ENCODE measurements around the gene AGTPBP1. TPM values are rescaled to one million over a fixed set of nuclear protein-coding genes. Genes with fewer than 3 reads are reported as not detected.

Gene AGTPBP1
- total RNA-seq, 1 donor from 2014 or later, result 117 TPM

DNA sequence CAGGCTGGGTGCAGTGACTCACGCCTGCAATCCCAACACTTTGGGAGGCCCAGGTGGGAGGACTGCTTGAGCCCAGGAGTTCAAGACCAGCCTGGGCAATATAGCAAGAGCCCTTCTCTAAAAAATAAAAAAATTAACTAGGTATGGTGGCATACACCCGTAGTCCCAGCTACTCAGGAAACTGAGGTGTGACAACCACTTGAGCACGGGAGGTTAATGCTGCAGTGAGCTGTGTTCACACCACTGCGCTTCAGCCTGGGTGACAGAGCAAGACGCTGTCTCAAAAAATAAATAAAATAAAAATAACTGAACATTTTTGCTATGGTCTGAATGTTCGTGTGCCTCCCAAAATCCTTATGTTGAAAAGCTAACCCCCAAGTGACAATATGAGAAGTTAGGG is 24.5 kb downstream of the AGTPBP1 start:
- Mint-ChIP-seq H3K36me3 (ENCODE audit: unreplicated experiment) (peaks cover 13% of the 10 kb centered on the region), H3K4me1 (ENCODE audit: low read depth, unreplicated experiment) (no peaks in the 10 kb centered on the region), H3K27ac (ENCODE audit: unreplicated experiment) (no peak overlapping the region), H3K27me3 (ENCODE audit: unreplicated experiment) (no peaks in the 10 kb centered on the region), H3K4me3 (ENCODE audit: unreplicated experiment) (no peak overlapping the region), H3K9me3 (ENCODE audit: unreplicated experiment) (peaks cover 5% of the 10 kb centered on the region)
- DNase-seq, result no peak
- TF ChIP-seq, protein P1, sequence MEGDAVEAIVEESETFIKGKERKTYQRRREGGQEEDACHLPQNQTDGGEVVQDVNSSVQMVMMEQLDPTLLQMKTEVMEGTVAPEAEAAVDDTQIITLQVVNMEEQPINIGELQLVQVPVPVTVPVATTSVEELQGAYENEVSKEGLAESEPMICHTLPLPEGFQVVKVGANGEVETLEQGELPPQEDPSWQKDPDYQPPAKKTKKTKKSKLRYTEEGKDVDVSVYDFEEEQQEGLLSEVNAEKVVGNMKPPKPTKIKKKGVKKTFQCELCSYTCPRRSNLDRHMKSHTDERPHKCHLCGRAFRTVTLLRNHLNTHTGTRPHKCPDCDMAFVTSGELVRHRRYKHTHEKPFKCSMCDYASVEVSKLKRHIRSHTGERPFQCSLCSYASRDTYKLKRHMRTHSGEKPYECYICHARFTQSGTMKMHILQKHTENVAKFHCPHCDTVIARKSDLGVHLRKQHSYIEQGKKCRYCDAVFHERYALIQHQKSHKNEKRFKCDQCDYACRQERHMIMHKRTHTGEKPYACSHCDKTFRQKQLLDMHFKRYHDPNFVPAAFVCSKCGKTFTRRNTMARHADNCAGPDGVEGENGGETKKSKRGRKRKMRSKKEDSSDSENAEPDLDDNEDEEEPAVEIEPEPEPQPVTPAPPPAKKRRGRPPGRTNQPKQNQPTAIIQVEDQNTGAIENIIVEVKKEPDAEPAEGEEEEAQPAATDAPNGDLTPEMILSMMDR (IDR thresholded peaks at IDR 0.05; ENCODE audit: partially characterized antibody, unreplicated experiment), result no peak

DNA sequence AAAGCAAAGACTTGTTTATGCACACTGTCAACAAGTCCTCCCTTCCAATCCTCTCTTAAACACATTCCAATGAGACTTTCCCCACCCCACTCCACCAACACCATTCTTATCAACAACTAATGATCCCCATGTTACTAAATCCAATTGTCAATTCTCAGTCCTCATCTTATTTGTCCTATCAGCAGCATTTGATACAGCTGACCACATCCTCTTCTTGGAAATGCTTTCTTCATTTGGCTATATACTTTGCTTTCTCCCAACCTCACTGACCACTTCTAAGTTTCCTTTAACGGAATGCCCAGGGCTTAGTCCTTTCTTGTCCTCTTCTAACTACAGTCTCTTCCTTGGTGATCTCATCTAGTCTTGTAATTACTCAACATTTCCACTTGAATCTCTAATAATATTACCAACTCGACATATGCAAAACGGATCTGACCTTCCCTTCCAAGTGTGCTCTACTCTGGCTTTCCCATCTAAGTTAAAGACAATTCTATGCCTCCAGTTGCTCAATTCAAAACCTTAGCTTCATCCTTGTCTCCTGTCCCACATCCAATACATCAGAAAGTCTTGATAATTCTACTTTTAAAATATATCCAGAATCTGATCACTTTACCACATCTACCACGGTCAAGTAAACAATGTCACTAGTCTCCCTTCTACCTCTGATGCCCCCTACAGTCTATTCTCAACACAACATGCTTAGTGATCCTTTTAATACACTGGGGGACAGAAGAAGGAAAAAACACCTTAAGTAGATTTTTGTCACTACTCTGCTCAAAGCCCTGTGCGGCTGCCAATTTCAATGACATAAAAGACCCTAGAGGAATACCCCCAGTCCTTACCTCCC is 25.5 kb downstream of the AGTPBP1 start:
- Mint-ChIP-seq H3K27me3 (ENCODE audit: unreplicated experiment) (no peaks in the 10 kb centered on the region), H3K4me3 (ENCODE audit: unreplicated experiment) (no peak overlapping the region), H3K36me3 (ENCODE audit: unreplicated experiment) (peaks cover 10% of the 10 kb centered on the region), H3K27ac (ENCODE audit: unreplicated experiment) (no peak overlapping the region), H3K9me3 (ENCODE audit: unreplicated experiment) (peaks cover 2% of the 10 kb centered on the region), H3K4me1 (ENCODE audit: low read depth, unreplicated experiment) (no peaks in the 10 kb centered on the region)
- no peak for DNase-seq
- TF ChIP-seq, protein P1 (IDR thresholded peaks at IDR 0.05; ENCODE audit: partially characterized antibody, unreplicated experiment), result peak; percentile 25

DNA sequence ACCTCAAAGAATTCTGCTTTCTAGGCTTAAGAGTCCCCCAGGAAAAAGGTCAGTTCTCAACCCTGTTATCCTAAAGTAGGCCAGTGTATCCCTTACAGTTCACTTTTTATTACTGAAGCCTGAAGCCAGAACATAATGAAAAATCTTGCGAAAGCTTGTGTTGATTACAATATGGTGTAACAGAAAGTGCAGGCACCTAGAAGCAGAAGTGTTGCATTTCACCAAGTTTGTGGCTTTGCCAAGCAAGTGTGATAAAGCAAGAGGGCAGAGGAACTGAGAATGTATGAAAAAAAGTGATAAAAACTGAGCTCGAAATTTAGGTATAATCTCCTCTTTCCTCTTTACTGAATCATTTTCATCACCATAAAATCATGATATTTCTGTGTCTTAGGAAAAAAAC is 26.2 kb downstream of the AGTPBP1 start:
- Mint-ChIP-seq H3K27ac (ENCODE audit: unreplicated experiment) (no peak overlapping the region), H3K4me3 (ENCODE audit: unreplicated experiment) (no peak overlapping the region)

DNA sequence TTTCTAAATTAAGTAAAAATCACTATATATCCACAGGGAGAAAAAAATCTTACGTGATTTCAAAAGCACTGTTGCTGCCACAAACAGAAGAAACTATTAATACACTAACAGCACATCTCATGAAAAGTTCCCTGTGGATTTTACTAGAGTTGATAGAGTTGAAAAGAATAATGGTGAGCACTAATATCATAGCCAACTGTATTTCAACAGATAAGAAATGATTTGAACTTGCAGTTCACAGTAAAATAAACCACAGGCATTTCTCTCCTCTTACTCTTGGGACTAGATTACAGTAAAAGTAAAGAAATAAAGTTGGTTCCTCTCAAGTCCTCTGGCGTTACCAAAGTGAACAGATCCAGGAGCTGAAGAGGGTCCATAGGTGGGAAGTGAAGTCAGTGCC is 27.9 kb downstream of the AGTPBP1 start:
- H3K4me1 Mint-ChIP-seq (ENCODE audit: low read depth, unreplicated experiment), result no peaks in the 10 kb centered on the region
- H3K9me3 Mint-ChIP-seq (ENCODE audit: unreplicated experiment), result no peaks in the 10 kb centered on the region
- no peaks in the 10 kb centered on the region for H3K27me3 Mint-ChIP-seq (ENCODE audit: unreplicated experiment)
- H3K36me3 Mint-ChIP-seq (ENCODE audit: unreplicated experiment), result no peaks in the 10 kb centered on the region
- TF ChIP-seq, protein P1 (IDR thresholded peaks at IDR 0.05; ENCODE audit: partially characterized antibody, unreplicated experiment), result no peak
- no peak overlapping the region for H3K4me3 Mint-ChIP-seq (ENCODE audit: unreplicated experiment)
- no peak overlapping the region for H3K27ac Mint-ChIP-seq (ENCODE audit: unreplicated experiment)
- no peak for DNase-seq

More for the DNA sequence above, 26.2 kb downstream of the AGTPBP1 start:
- H3K27me3 Mint-ChIP-seq (ENCODE audit: unreplicated experiment), result no peaks in the 10 kb centered on the region
- TF ChIP-seq, protein P1 (IDR thresholded peaks at IDR 0.05; ENCODE audit: partially characterized antibody, unreplicated experiment), result no peak
- peaks cover 3% of the 10 kb centered on the region for H3K36me3 Mint-ChIP-seq (ENCODE audit: unreplicated experiment)
- H3K9me3 Mint-ChIP-seq (ENCODE audit: unreplicated experiment), result no peaks in the 10 kb centered on the region
- DNase-seq, result no peak
- no peaks in the 10 kb centered on the region for H3K4me1 Mint-ChIP-seq (ENCODE audit: low read depth, unreplicated experiment)

DNA sequence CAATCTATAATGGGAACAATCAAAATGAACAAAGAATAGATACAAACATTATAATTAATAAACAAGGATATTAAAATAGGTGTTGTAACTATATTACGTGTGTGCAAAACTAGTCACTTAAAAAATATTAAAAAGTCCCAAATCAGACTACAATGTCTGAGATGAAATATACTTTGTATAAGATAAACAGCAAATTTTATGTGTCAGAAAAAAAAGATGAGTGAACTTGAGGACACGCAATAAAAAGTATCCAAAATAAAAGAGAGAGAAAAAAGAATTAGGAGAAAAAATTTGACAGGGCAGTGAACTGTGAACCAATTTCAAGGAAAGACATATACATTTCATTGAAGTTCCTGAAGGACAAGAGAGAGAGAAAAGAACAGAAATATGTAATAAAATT is 37.0 kb downstream of the AGTPBP1 start:
- Mint-ChIP-seq H3K27ac (ENCODE audit: unreplicated experiment) (no peak overlapping the region), H3K27me3 (ENCODE audit: unreplicated experiment) (no peaks in the 10 kb centered on the region), H3K9me3 (ENCODE audit: unreplicated experiment) (no peaks in the 10 kb centered on the region), H3K36me3 (ENCODE audit: unreplicated experiment) (no peaks in the 10 kb centered on the region), H3K4me3 (ENCODE audit: unreplicated experiment) (no peak overlapping the region), H3K4me1 (ENCODE audit: low read depth, unreplicated experiment) (peaks cover 5% of the 10 kb centered on the region)
- no peak for DNase-seq
- TF ChIP-seq, protein P1 (IDR thresholded peaks at IDR 0.05; ENCODE audit: partially characterized antibody, unreplicated experiment), result no peak
